SK-N-SH (cell line): Measurements from ENCODE around the gene TSFM. TPM values are rescaled to one million over a fixed set of nuclear protein-coding genes. Genes with fewer than 3 reads are reported as not detected.

ENCODE experiments used
- CTCF ChIA-PET: fragments of 300-600, 350-600 bp; formaldehyde crosslinking; extraction: SDS; loops from one replicate; lab custom pipeline; 2021; lab: Yijun Ruan, JAX
- POLR2A ChIA-PET: fragments of 350-600 bp; sonication (Branson Sonifier 250); formaldehyde crosslinking; extraction: SDS; loops from one replicate; lab custom pipeline; 2020; ENCODE audit warnings: antibody characterized with exemption, inconsistent platforms; lab: Yijun Ruan, JAX
- DNase-seq: peaks from one replicate; pipeline ENCODE4 v3.0.0; 2012
- H2AFZ ChIP-seq: fragments of 200-600 bp; sonication (generic); 2 replicates; pipeline ENCODE4 v1.8.1; 2016; ENCODE audit warnings: antibody characterized with exemption, mild to moderate bottlenecking, low read depth
- H3F3A ChIP-seq: fragments of 200-600 bp; sonication (generic); replicated peaks from 2 replicates; pipeline ENCODE3; 2016; ENCODE audit warnings: antibody characterized with exemption, mild to moderate bottlenecking; ENCODE audit not compliant: insufficient read depth
- H3K27ac ChIP-seq, 2 experiments: fragments of 200-500 bp in 1 of 2; fragments of 200-600 bp in 1 of 2; sonication (Bioruptor generic) in 1 of 2; sonication (generic), shearing (Covaris generic) in 1 of 2; 2 replicates each; pipeline versions ENCODE4 v1.5.1 to v1.6.1; 2014 to 2016; ENCODE audit warnings: low read depth in 2 of 2, inconsistent platforms in 1 of 2, low read length in 1 of 2, mild to moderate bottlenecking in 1 of 2, mixed read lengths in 1 of 2
- H3K27me3 ChIP-seq: fragments of 200-600 bp; sonication (generic), shearing (Covaris generic); 2 replicates; pipeline ENCODE4 v1.6.1; 2016; ENCODE audit warnings: mixed run types; ENCODE audit not compliant: insufficient read depth
- H3K36me3 ChIP-seq, 2 experiments: fragments of 200-500 bp in 1 of 2; fragments of 200-600 bp in 1 of 2; sonication (Bioruptor generic) in 1 of 2; sonication (generic) in 1 of 2; replicated peaks in 1 of 2; 2 replicates each; pipeline versions ENCODE3 to v1.5.1; 2014 to 2016; ENCODE audit warnings: low read length in 1 of 2, mild to moderate bottlenecking in 1 of 2; ENCODE audit not compliant: insufficient read depth in 2 of 2, control insufficient read depth in 1 of 2
- H3K4me1 ChIP-seq, 2 experiments: fragments of 200-500 bp in 1 of 2; fragments of 200-600 bp in 1 of 2; sonication (Bioruptor generic) in 1 of 2; sonication (generic), shearing (Covaris generic) in 1 of 2; 2 replicates each; pipeline versions ENCODE4 v1.5.1 to v1.6.1; 2014 to 2016; ENCODE audit warnings: low read depth in 1 of 2, low read length in 1 of 2, mixed run types in 1 of 2; ENCODE audit not compliant: insufficient read depth in 2 of 2, control insufficient read depth in 1 of 2
- H3K4me2 ChIP-seq: fragments of 200-600 bp; sonication (generic), shearing (Covaris generic); 2 replicates; pipeline ENCODE4 v1.6.1; 2017; ENCODE audit warnings: mixed run types
- H3K4me3 ChIP-seq, 2 experiments: fragments of 200-500 bp in 1 of 2; fragments of 200-600 bp in 1 of 2; sonication (Bioruptor generic) in 1 of 2; sonication (generic), shearing (Covaris generic) in 1 of 2; 2 replicates each; pipeline versions ENCODE4 v1.5.1 to v1.8.1; 2014 to 2016; ENCODE audit warnings: low read depth in 2 of 2, inconsistent platforms in 1 of 2, low read length in 1 of 2, mild to moderate bottlenecking in 1 of 2, mixed read lengths in 1 of 2, moderate library complexity in 1 of 2
- H3K79me2 ChIP-seq: fragments of 200-600 bp; sonication (generic); 2 replicates; pipeline ENCODE4 v1.8.1; 2017; ENCODE audit warnings: mild to moderate bottlenecking; ENCODE audit not compliant: insufficient read depth
- H3K9ac ChIP-seq: fragments of 200-600 bp; sonication (generic); 2 replicates; pipeline ENCODE4 v1.6.1; 2017; ENCODE audit warnings: mixed run types
- H3K9me2 ChIP-seq: fragments of 200-600 bp; sonication (generic); 2 replicates; pipeline ENCODE4 v1.6.1; 2017; ENCODE audit warnings: mixed run types
- H3K9me3 ChIP-seq: fragments of 200-600 bp; sonication (generic); 2 replicates; pipeline ENCODE4 v1.6.1; 2017; ENCODE audit warnings: mixed run types, mild to moderate bottlenecking, moderate library complexity
- H4K20me1 ChIP-seq: fragments of 200-600 bp; sonication (generic); 2 replicates; pipeline ENCODE4 v1.6.1; 2017; ENCODE audit warnings: mild to moderate bottlenecking, mixed run types; ENCODE audit not compliant: insufficient read depth
- CHD2 ChIP-seq: fragments of 150-350 bp; IDR thresholded peaks from 2 replicates; pipeline ENCODE4 v1.6.1; 2018; ENCODE audit warnings: low read length; ENCODE audit not compliant: partially characterized antibody
- CTCF ChIP-seq: fragments of 200-600 bp; sonication (generic); IDR thresholded peaks from 2 replicates; pipeline ENCODE4 v1.6.1; 2017; ENCODE audit warnings: antibody characterized with exemption, mild to moderate bottlenecking, moderate library complexity
- EZH2phosphoT487 ChIP-seq: fragments of 200-600 bp; sonication (generic); IDR thresholded peaks from 2 replicates; pipeline ENCODE4 v1.6.1; 2017; ENCODE audit warnings: low read depth, mixed run types, mild to moderate bottlenecking, antibody characterized with exemption, moderate library complexity, borderline replicate concordance
- FOSL2 ChIP-seq: IDR thresholded peaks from 2 replicates; pipeline ENCODE4 v1.4.0; 2012; ENCODE audit warnings: low read depth, mild to moderate bottlenecking, moderate library complexity, borderline replicate concordance
- FOXJ3 ChIP-seq: sonication (generic); formaldehyde crosslinking; IDR thresholded peaks from 2 replicates; pipeline ENCODE4 v1.5.1; 2020; ENCODE audit warnings: mild to moderate bottlenecking, missing genetic modification reagents
- FOXM1 ChIP-seq: IDR thresholded peaks from 2 replicates; pipeline ENCODE4 v1.4.0; 2012; ENCODE audit warnings: low read depth, mild to moderate bottlenecking
- NFIC ChIP-seq: IDR thresholded peaks from 2 replicates; pipeline ENCODE4 v1.4.0; 2012; ENCODE audit warnings: borderline replicate concordance
- RCOR1 ChIP-seq: fragments of 150-350 bp; IDR thresholded peaks from 2 replicates; pipeline ENCODE4 v1.6.1; 2017; ENCODE audit warnings: antibody characterized with exemption, low read length
- RFX5 ChIP-seq: IDR thresholded peaks from 2 replicates; pipeline ENCODE4 v1.6.1; 2012; ENCODE audit warnings: mild to moderate bottlenecking, improper control_type of control experiment, low read length
- RXRA ChIP-seq: IDR thresholded peaks from 2 replicates; pipeline ENCODE4 v1.4.0; 2012; ENCODE audit warnings: low read depth, mild to moderate bottlenecking, borderline replicate concordance
- SMC3 ChIP-seq: IDR thresholded peaks from 2 replicates; pipeline ENCODE4 v1.6.1; 2012; ENCODE audit warnings: low read depth, low read length, improper control_type of control experiment
- TCF12 ChIP-seq: IDR thresholded peaks from 2 replicates; pipeline ENCODE4 v1.4.0; 2012
- USF1 ChIP-seq: IDR thresholded peaks from 2 replicates; pipeline ENCODE4 v1.4.0; 2012; ENCODE audit warnings: low read depth, borderline replicate concordance
- USF2 ChIP-seq: fragments of 150-350 bp; IDR thresholded peaks from 2 replicates; pipeline ENCODE4 v1.6.1; 2017; ENCODE audit warnings: antibody characterized with exemption, low read length, low read depth, borderline replicate concordance
- YY1 ChIP-seq: IDR thresholded peaks from 2 replicates; pipeline ENCODE4 v1.4.0; 2012; ENCODE audit warnings: low read depth, mild to moderate bottlenecking
- WGBS: methylation state at CpG from one replicate; pipeline ENCODE4 v1.1.6; 2017; ENCODE audit warnings: low lambda C conversion rate; 5-methylcytosine and 5-hydroxymethylcytosine counted together
- polyA plus RNA-seq, 3 experiments: library from polyadenylated mRNA; depleted of rRNA; stranded (reverse); fragments of >200 nt; gene quantifications; 2 replicates each; pipeline ENCODE4 v1.2.3, GENCODE V29; 2012
- TF ChIP-seq, protein P1 (sequence below): IDR thresholded peaks from 2 replicates; pipeline ENCODE4 v1.4.0; 2012; ENCODE audit warnings: low read depth, borderline replicate concordance
- TF ChIP-seq, protein P2 (sequence below): IDR thresholded peaks from 2 replicates; pipeline ENCODE4 v1.4.0; 2012; ENCODE audit warnings: low read depth

The TSFM gene
- polyA plus RNA-seq, 1 of the 3 experiments (the other 2 are of a cell fraction), result 28.7 TPM

GRCh38 chr12:57829025-57829777 lies 46.6 kb downstream of the TSFM start:
- peaks cover 82% of the 10 kb centered on the region for H3K79me2 ChIP-seq
- peaks cover 14 to 25% of the 10 kb centered on the region in 2 experiments; a peak in 3 of 4 replicates for H3K4me1 ChIP-seq
- CTCF ChIA-PET, result interaction anchor here (0.6 to 4.3 kb wide), 12 partner anchors 12 to 154 kb away, joined by 3 to 34 read pairs (median 6); no protein-coding TSS in a partner anchor
- H3K27ac ChIP-seq, result no peak overlapping the region
- no peaks in the 10 kb centered on the region for H3K9me3 ChIP-seq
- no peak for DNase-seq
- H2AFZ ChIP-seq, result no peak overlapping the region
- 95% methylated on average over 10 of the region's 10 CpGs for WGBS
- H3K27me3 ChIP-seq, result no peaks in the 10 kb centered on the region
- TF ChIP-seq, protein P1, sequence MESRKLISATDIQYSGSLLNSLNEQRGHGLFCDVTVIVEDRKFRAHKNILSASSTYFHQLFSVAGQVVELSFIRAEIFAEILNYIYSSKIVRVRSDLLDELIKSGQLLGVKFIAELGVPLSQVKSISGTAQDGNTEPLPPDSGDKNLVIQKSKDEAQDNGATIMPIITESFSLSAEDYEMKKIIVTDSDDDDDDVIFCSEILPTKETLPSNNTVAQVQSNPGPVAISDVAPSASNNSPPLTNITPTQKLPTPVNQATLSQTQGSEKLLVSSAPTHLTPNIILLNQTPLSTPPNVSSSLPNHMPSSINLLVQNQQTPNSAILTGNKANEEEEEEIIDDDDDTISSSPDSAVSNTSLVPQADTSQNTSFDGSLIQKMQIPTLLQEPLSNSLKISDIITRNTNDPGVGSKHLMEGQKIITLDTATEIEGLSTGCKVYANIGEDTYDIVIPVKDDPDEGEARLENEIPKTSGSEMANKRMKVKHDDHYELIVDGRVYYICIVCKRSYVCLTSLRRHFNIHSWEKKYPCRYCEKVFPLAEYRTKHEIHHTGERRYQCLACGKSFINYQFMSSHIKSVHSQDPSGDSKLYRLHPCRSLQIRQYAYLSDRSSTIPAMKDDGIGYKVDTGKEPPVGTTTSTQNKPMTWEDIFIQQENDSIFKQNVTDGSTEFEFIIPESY, result no peak
- no peak for TF ChIP-seq FOXM1
- TF ChIP-seq RCOR1, result no peak
- no peak for TF ChIP-seq FOXJ3 (CRISPR knock-in tag)
- TF ChIP-seq USF1, result no peak
- no peak for TF ChIP-seq SMC3
- TF ChIP-seq, protein P2, sequence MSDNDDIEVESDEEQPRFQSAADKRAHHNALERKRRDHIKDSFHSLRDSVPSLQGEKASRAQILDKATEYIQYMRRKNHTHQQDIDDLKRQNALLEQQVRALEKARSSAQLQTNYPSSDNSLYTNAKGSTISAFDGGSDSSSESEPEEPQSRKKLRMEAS, result no peak
- TF ChIP-seq YY1, result no peak
- no peak for TF ChIP-seq CTCF
- no peak for TF ChIP-seq FOSL2
- TF ChIP-seq RXRA, result no peak
- no peak for TF ChIP-seq USF2
- no peak for TF ChIP-seq RFX5
- no peak for TF ChIP-seq CHD2
- no peak for TF ChIP-seq EZH2phosphoT487
- no peak for TF ChIP-seq NFIC
- no peak for TF ChIP-seq TCF12
- H3K9ac ChIP-seq, result no peak overlapping the region
- H3K36me3 ChIP-seq, result peaks cover 48 to 50% of the 10 kb centered on the region in 2 experiments
- H3K4me2 ChIP-seq, result no peak overlapping the region
- H3F3A ChIP-seq, result peaks cover 10% of the 10 kb centered on the region
- peaks cover 95% of the 10 kb centered on the region for H4K20me1 ChIP-seq
- no peak overlapping the region for H3K4me3 ChIP-seq
- H3K9me2 ChIP-seq, result no peaks in the 10 kb centered on the region
- POLR2A ChIA-PET, result no interaction called here
